Pons (tissue), 1 donor: ENCODE data around the gene GHR.

Experiments used
- DNase-seq: peaks from one replicate; pipeline ENCODE4 v3.0.0-alpha.2; 2016; ENCODE audit warnings: low spot score

GHR gene

DNA sequence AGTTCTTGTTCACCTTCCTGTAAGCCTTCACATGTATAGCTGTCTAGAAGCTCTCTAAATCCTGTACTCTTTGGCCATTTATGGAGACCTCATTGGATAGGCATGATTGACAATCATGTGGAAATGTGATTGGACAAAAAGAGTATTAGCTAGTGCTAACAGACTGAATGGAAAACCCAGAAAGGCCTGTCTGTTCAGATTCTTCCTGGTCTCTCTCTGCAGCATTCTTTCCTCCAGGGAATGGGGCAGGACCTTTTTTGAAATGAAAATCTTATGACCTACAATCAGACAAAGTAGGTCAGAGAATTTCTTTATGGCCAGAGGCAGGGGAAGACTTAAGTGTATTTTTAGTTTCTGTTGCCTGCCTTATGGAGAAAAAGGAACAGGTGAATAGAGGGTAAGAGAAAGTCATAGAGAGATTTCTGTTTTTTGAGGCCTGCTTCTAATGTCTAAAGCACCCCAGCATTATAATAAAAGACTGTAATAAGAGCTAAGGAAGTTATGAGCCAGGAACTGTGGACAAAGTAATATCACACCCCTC, 181.0 kb downstream of the GHR start:
- DNase-seq: no peak

DNA sequence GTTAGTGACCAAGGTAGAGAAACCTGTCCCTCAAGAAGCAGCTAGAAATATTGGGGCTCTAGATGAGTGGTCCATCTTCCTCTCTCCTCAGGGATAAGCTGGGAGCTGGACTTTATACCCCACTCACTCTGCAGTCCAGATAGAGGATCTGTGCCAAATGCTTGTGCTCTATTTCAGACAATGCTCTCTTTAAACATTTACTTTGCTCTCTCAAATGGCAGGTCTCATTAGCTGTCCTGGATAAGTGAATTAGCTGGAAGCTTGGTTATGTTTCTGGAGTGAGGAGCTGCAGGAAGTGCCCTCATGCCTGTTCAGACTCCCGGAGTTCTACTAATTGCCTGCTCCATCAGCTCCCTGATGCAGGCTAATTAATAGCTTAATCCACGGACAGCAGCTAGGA, 182.3 kb downstream of the GHR start:
- no peak for DNase-seq

DNA sequence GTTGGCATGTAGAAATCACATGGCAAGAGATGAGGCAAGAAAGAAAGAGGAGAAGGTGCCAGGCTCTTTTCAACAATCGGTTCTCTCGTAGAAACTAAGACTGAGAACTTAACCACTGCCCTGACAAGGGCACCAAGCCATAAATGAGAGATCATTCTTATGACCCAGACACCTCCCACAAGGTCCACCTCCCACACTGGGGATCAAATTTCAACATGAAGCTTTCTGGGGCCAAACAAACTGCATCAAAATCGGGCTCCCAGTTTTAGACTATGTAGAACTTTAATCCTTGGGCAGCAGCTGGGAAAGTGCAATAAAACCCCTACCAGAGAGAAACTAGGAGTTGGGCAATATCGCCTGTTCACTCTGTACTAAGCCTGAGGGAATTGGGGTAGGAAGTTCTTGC, 183.2 kb downstream of the GHR start:
- no peak for DNase-seq

DNA sequence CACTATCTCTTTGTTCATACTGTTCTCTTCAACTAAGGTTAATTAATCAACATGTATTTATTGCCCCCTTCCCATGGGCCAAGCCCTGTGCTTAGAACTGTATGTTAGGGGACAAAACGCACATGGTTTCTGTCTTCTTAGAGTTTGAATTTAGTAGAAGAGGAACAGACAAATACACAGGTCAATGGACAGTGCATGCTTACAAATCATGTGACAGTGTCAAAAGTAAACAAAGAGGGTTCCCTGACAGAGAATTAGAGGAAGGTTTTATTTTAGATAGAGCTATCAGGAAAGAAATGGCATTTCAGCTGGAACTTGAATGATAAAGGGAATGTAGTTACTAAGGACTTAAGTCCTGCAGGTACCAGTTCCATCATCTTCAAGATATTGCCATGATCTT, 188.2 kb downstream of the GHR start:
- no peak for DNase-seq

DNA sequence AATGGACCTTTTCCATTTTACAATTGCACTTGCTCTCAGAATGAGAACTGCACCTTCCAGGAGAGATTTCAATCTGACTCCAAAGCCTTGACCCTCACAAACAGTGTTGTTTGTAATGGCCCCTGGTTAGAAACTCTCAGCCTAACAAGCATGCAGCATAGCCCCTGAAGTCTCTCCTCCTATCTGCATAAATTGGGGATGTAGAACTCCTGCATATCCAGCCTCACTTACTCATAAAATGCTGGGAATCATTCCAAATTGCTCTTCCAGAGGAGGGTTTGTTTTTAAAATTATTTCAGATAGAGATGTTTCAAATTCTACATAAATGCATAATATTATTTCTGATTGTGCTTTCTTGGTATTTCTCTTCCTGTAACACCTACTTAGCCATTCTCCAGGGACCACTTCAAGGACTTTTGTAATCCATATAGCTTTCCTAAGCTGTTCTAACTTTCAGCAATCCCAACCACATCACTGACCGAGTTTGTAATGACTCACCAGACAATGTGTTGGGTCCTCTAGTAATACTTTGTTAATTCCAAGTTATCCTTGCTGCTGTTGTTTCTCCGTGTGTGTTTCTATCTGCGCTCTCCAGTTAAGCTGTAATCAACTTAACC, 189.6 kb downstream of the GHR start:
- no peak for DNase-seq

DNA sequence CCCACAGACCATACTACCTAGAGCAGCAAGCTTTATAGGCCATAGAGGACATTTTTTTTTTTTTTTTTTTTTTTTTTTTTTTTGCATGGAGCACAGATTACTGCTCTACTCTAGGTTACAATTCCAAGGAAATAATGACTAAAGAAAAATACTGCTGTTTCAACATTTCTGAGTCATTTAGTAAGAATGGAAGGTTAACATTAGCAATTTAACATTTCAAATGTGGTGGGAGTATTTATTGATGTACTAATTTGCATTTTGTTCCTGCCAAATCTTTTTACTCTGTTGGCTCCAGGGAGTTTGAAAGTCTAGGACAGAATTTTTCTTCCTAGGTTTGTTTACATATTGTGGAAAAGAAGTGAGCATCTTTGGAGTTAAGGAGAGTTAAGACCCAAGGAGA, 191.3 kb downstream of the GHR start:
- DNase-seq: no peak

DNA sequence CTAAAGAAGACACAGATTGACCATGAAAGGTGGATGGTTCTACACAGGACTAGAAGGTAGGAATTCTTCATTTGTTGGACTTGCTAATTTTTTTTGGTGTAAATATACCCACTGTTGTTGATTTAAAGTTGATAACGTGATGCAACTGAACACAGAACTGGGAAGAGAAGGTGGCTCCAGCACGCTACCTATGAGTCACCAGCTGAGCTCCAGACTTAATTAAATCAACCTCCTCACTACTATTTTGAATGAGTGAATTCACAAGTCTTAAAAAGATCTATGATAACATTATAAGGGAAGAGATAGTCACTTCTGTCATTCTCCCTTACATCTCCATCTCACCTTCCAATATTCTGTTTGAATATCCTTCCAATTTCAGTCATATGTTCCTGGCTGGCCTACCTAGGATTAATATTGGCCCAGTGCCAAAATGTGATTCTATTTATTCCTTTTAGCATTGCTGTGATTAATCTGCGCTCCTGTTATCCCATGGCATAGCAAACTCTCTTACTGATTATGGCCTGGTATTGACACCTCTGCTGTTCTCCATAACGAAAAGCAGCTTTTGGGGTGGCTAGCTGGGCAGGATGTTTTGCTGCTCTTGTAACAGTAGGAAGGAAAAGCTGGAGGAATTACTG, 197.5 kb downstream of the GHR start:
- no peak for DNase-seq

DNA sequence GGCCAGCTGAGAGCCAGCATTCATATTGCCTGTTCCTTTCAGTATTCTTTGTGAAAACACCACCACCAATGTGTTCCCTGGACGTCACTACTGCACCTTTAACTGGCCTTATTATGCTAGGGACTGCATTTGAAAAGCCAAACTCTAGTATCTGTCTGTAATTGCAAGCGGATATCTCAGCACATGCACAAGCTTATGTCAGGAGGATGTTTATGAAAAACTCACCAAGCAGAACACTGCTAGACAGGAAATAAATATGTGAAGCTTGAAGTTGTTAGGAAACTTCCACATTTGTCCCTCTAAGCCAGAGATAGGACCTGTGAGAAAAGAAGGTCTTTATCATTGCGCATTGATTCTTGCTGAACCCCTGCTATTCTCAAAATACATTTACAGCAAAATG, 198.0 kb downstream of the GHR start:
- DNase-seq: no peak

DNA sequence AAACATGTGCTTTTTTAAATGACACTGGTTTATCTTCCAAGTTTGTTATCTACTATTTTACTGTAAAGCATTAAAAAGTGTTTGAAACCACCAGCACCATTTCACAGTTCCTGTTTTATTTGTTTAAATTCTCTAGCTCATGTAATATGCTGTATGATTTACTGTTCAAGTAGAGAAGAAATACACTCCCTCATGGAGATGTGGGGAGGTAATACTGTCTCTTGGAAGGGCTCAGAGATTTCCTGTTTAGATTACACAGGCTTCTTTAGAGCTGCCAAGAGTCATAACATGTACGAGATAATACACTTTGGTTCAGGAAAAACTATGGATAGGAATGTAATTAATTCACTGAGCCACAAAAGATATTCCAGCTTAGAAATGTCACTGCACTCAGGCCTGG, 198.4 kb downstream of the GHR start:
- no peak for DNase-seq

DNA sequence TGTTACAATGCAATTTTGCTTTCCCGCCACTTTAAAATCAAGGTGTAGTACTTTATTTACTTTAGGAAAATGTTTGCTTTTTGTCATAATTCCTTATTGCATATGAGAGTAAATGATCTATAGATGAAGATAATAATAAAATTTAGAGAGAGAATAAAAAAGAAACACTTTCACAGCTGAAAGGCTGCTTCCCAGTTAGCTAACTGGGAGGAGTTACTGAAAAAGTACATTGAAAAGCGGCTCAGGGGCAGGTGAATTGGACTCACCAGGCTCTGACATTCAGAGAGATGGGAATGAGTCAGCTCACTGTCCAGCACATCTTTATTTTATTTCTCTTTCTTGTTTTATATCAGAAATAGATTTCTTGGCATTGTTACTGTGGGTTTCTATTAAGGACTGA, 201.7 kb downstream of the GHR start:
- no peak for DNase-seq

DNA sequence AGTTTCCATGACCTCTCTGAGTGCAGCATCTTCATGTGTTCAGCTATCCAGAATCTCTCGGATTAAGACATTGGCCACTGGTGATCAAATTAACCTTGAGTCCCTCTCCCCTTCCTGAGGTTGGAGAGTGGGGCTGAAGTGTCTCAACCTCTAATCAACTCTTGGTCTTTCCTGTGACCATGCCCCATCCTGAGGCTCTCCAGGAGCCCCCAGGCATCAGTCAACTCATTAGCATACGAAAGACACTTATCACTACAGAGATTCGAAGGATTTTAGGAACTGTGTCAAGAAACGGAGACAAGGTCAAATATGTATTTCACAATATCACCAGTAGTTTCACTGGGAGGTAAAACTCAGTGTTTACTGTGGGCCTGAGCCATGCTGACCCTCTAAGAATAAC, 203.2 kb downstream of the GHR start:
- DNase-seq: no peak

DNA sequence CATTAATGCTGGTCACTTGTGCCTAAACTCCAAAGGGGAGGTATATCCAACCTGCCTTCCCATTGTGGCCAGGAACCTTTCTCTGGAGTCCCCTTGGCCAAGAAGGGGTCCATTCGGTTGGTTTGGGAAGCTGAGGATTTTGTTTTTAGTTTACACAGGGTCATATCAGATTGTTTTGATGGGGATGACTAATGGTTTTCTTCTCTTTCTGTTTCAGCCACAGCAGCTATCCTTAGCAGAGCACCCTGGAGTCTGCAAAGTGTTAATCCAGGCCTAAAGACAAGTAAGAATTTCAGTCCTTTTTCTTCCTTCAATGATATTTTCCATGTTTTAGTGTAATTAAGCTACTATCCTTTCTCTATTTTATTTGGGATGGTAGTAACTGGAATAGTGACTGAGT, 205.6 kb downstream of the GHR start:
- DNase-seq: no peak

DNA sequence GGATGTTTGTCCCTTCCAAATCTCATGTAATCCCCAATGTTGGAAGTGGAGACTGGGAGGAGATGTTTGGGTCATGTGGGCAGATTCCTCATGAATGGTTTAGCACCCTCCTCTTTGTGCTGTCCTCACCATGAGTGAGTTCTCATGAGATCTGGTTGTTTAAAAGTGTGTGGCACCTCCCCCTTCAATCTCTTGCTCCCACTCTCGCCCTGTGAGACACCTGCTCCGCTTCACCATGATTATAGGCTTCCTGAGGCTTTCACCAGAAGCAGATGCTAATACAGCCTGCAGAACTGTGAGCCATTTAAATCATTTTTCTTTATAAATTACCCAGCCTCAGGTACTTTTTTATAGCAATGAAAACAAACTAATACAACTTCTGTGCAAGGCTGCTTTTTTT, 206.0 kb downstream of the GHR start:
- no peak for DNase-seq

DNA sequence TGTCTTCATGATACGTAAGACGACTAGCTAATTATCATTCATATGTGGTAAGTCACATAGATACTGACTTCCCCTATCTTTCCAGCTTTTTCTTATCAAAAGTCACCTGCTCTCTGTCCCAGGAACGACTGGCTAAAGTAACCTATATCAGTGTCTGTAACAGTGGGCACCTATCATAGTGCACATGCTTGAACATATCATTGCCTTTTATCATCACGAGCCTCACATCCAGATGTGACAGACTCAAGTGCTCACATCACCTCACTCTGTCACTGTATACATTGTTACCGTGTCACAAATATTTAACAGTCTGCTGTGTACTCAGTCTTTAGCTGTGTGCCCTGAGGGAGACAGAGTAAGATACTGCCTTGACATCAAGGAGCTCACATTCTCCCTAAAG, 208.0 kb downstream of the GHR start:
- no peak for DNase-seq

DNA sequence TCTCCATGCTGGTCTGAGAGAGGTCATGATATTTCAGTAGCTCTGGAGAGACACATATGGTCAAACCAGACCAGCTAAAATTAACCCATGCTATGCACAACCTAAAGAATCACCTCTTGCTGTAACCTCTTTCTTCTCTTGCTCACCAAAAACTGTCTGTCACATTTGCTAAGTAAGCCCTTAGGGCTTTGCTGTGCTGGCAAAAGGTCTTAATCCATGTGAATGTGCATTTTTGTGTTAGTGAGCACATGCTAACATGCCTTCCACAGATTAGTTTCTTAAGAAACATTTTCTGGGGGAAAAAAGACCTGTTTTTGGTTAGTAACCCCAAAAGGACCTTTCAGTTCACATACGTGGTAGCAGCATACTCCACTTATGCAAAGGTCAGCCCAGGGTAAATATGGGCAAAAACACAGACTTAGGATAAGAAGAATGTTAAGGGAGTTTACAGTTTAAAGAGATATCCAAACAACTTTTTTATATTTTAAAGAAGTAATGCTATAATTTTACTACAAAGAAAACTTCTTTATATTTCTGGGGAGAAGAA, 209.2 kb downstream of the GHR start:
- no peak for DNase-seq

DNA sequence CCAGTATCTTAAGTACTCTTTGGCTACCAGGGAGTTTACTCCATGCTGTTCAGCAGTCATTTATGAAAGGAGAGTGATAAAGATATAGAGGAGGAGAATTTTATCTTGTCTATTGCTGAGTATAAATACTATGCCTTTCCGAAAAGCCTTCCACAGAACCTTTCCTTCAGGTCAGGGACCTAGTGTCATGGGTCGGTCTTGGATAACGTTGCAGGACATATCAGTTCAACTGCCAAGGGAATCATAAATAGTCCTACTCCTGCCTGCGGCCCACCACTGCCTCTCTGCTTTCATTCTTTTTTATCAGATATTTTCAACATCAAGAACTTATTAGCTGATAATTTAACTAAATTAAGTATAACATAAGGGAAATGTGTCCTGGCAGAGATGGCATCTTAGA, 211.3 kb downstream of the GHR start:
- DNase-seq: no peak

DNA sequence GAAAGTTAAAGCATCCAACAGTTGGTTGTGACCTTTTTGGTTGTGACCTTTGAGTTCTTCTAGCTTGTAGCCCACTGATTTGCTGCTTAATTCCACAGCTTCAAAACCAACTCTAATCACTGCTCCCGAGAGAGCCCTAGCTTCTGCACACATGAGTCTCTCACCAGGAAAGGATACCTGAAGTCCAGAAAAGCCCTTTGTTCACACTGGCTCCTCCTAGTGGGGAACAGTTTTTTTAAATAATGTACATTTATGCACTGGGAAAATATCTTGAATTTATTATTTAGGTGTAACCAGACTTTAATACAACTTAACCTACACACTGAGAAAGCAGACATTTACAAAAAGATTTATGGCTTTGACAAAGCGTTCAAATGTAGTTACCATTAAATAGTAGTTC, 213.2 kb downstream of the GHR start:
- no peak for DNase-seq

DNA sequence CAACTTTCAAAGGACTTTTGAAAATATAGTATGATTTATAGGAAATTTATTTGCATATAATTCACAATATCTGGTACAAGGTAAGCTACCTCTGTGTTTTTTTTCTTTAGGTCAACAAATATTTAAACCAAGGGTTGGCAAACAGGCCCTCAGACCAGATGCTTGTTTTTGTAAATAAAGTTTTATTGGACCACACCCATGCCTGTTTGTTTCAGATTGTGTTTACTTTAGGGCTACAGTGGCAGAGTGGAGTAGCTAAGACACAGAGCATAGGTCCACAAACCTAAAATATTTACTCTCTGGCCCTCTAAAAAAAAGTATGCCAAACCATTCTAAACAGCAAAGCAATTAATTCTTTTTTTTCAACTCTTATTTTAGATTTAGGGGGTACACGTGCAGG, 213.7 kb downstream of the GHR start:
- no peak for DNase-seq

DNA sequence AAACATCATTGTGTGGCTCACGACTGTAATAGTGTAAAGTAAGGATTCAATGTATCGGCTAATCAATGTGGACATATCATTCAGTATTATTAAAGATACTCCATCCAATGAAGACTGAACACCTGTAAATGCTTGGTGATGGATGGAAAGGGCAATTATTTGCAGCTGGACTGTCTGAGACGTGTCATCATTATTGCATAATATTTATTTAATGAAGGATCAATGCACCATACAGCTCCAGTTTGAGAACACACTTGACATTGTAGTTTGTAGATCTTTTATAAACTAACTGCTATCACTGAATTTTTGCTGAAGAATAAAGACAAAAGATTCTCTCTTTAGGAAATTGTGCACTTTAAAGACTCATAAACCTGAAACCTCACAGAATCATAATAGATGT, 215.7 kb downstream of the GHR start:
- DNase-seq: no peak

DNA sequence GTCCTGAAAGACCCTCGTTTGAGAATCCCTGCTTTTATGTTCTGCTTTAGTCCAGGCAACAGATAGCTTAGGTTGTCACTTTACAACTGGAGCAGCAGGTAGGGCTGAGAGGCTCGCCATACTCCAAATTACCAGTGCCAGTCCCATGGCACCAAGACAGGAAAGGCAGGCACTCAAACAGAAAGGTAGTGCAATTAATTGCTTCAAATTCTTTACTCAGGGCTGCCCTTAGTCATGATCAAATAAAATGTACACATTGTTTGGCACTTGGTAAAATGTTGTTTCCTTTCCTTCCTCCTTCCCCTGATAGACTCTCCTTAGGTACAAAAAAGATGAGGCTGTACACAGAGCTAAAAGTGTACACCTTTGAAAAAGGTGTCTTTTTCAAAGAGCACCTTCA, 217.6 kb downstream of the GHR start:
- DNase-seq: no peak

DNA sequence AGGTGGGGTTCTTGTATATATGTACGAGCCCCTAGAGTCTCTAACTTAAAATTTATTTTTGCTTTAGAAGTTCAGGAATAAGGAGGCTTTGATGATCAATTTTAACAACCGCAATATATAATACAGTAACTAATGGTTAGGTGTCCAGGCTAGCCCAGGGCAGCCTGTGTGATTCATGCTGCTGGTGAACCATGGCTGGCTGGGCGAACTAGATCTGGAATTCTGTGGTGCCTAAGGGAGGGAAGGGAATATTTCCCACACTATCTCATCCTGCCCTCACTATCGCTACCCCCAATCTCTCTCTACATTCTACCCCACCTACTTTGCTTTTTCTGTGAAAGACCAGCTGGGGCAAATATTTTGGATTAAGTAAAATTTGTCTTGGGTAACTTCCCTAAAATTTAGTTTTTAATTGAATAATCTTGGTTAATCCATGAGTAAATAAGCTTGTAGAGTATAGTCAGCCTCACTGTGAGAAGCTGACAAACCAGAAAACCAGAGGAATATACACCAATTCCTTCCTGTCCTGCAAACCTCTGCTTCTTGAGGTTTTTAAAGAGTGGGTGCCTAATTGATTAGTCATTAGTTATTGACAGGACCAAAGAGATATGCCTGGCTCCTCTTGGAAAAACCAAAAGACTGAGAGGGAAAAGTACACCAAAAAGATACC, 218.2 kb downstream of the GHR start:
- DNase-seq: no peak

DNA sequence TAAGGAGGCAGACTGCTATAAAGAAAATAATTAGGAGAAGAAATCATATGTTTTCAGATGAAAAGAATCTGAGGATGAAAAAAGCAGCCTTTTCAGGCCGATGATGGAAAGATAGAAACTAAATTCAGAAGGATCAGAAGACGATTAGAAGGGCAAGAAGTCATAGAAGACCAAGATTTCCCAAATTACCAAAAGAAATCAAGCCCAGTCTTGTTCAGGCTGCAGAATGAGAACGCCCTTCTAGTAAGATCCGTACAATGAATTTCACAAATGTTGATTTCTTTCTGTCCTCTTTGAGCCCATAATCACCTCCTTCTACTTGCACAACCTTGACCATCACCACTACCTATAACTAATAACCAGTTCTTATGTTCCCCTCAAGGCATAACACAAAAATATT, 218.8 kb downstream of the GHR start:
- DNase-seq: no peak

DNA sequence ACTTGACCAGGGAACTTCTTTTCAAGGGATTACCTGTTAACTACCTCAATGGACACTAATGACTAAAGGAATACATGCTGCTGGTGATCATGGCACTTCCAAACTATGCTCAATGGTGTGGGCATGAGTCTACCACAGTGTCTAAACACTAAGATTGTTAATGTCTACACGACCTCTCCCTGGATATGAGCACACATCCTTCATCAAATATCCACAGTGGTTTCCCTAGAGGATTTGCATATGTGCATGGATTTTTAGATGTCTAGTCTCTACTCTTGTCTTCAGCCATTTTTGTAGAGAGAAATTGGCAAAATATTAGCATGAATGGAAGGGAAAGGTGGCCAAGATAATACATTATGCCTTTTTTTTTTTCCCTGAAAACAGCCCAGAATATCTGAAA, 220.1 kb downstream of the GHR start:
- DNase-seq: no peak
